ENCODE measurements around the gene SYNGR3. TPM values are rescaled to one million over a fixed set of nuclear protein-coding genes. Genes with fewer than 3 reads are reported as not detected.

Gene SYNGR3
- total RNA-seq, 1 donor from 2014 or later = 2.4 TPM

- DNase-seq (ENCODE audit: low spot score) = no peak
Observed at GRCh38 chr16:1976951-1977874, 12.6 kb upstream of the SYNGR3 start.

- no peak for DNase-seq (ENCODE audit: low spot score)
Observed at GRCh38 chr16:1977875-1978268, 11.9 kb upstream of the SYNGR3 start.

- DNase-seq (ENCODE audit: low spot score) = no peak
Observed at GRCh38 chr16:1978476-1979120, 11.2 kb upstream of the SYNGR3 start.

- DNase-seq (ENCODE audit: low spot score) = no peak
Observed at GRCh38 chr16:1979271-1980029, 10.3 kb upstream of the SYNGR3 start.

- no peak for DNase-seq (ENCODE audit: low spot score)
Observed at GRCh38 chr16:1980030-1980769, 9.6 kb upstream of the SYNGR3 start.

- no peak for DNase-seq (ENCODE audit: low spot score)
Observed at GRCh38 chr16:1980770-1981087, 9.0 kb upstream of the SYNGR3 start.

GRCh38 chr16:1981398-1981836 lies 8.4 kb upstream of the SYNGR3 start, which contains the start of gene NOXO1:
NOXO1 (minus strand) TSS chr16:1981469; CDS start chr16:1981179, 290 bp downstream.
- no peak for DNase-seq (ENCODE audit: low spot score)

GRCh38 chr16:1982013-1982433 lies 7.7 kb upstream of the SYNGR3 start:
- no peak for DNase-seq (ENCODE audit: low spot score)

GRCh38 chr16:1982991-1983543 lies 6.7 kb upstream of the SYNGR3 start:
- DNase-seq (ENCODE audit: low spot score) = no peak

GRCh38 chr16:1983544-1984346 lies 6.0 kb upstream of the SYNGR3 start, which contains the start of gene GFER:
GFER (plus strand) TSS chr16:1984193; CDS start chr16:1984219, 26 bp downstream.
- DNase-seq (ENCODE audit: low spot score) = peak; percentile 94

- DNase-seq (ENCODE audit: low spot score) = no peak
Observed at GRCh38 chr16:1984347-1985225, 5.2 kb upstream of the SYNGR3 start.

- DNase-seq (ENCODE audit: low spot score) = no peak
Observed at GRCh38 chr16:1985466-1986150, 4.2 kb upstream of the SYNGR3 start.

- DNase-seq (ENCODE audit: low spot score) = no peak
Observed at GRCh38 chr16:1987198-1987597, 2.6 kb upstream of the SYNGR3 start.

GRCh38 chr16:1990101-1990350 lies 256 bp downstream of the SYNGR3 start:
- no peak for DNase-seq (ENCODE audit: low spot score)

GRCh38 chr16:1990351-1991134 lies 773 bp downstream of the SYNGR3 start:
- no peak for DNase-seq (ENCODE audit: low spot score)

GRCh38 chr16:1991135-1991551 lies 1.4 kb downstream of the SYNGR3 start:
- DNase-seq (ENCODE audit: low spot score) = no peak

GRCh38 chr16:1991588-1991947 lies 1.8 kb downstream of the SYNGR3 start:
- DNase-seq (ENCODE audit: low spot score) = no peak

Data from umbilical cord (tissue), 2 donors.